CD4-positive, alpha-beta T cell (primary cell): ENCODE data around the gene FZR1. TPM values are rescaled to one million over a fixed set of nuclear protein-coding genes. Genes with fewer than 3 reads are reported as not detected.
"Not testable (repeated sequence)": the region's sequence is repeated elsewhere in the genome, so short reads cannot be mapped to it uniquely, and the experiment has no call there.

Experiments used
- ATAC-seq: fragments of 200-7000 bp; cut with Tn5 transposase; one replicate; pipeline ENCODE4 v1.10.0; 2022; ENCODE audit warnings: mild to moderate bottlenecking; ENCODE audit not compliant: poor library complexity
- CTCF ChIA-PET: fragments of 350-600 bp; sonication (Branson Sonifier 250); formaldehyde crosslinking; loops from one replicate; lab custom pipeline; 2021; ENCODE audit warnings: antibody characterized with exemption, inconsistent platforms; lab: Charles Lee
- POLR2A ChIA-PET: fragments of 350-600 bp; sonication (Branson Sonifier 250); formaldehyde crosslinking; loops from one replicate; lab custom pipeline; 2021; ENCODE audit warnings: antibody characterized with exemption, inconsistent platforms; lab: Charles Lee
- DNase-seq, 14 experiments: peaks; one replicate each; pipeline ENCODE4 v3.0.0-alpha.2; 2013 to 2020; ENCODE audit warnings: mixed read lengths in 2 of 14
- H3K27ac ChIP-seq, 2 donors: one replicate each; pipeline versions ENCODE4 v1.5.1 to v1.7.0; 2013; ENCODE audit warnings: low read length in 2 of 2, low read depth in 1 of 2, mild to moderate bottlenecking in 1 of 2
- H3K27me3 ChIP-seq, 2 experiments: 1 replicate in 1 of 2; 2 replicates in 1 of 2; pipeline versions ENCODE4 v1.6.1 to v1.7.0; 2013; ENCODE audit warnings: low read length in 2 of 2, control low read depth in 1 of 2, mild to moderate bottlenecking in 1 of 2, moderate library complexity in 1 of 2; ENCODE audit not compliant: insufficient read depth in 2 of 2, control insufficient read depth in 1 of 2
- H3K36me3 ChIP-seq: one replicate; pipeline ENCODE4 v1.6.1; 2013; ENCODE audit warnings: low read length, control low read depth; ENCODE audit not compliant: insufficient read depth
- H3K4me1 ChIP-seq: one replicate; pipeline ENCODE4 v1.6.1; 2013; ENCODE audit warnings: low read length, control low read depth; ENCODE audit not compliant: insufficient read depth
- H3K4me3 ChIP-seq: one replicate; pipeline ENCODE4 v1.5.1; 2013; ENCODE audit warnings: mild to moderate bottlenecking, low read length, moderate library complexity
- H3K9me3 ChIP-seq, 2 experiments: 1 replicate in 1 of 2; 2 replicates in 1 of 2; pipeline versions ENCODE4 v1.6.1 to v1.7.0; 2013; ENCODE audit warnings: low read length in 2 of 2, mild to moderate bottlenecking in 2 of 2, control low read depth in 1 of 2, moderate library complexity in 1 of 2; ENCODE audit not compliant: control insufficient read depth in 1 of 2, insufficient read depth in 1 of 2
- H3K27ac Mint-ChIP-seq: one replicate; pipeline ENCODE4 v1.8.0; 2020; ENCODE audit warnings: mixed read lengths
- H3K27me3 Mint-ChIP-seq: one replicate; pipeline ENCODE4 v1.8.0; 2021; ENCODE audit warnings: mixed read lengths
- H3K36me3 Mint-ChIP-seq: one replicate; pipeline ENCODE4 v1.8.0; 2021; ENCODE audit warnings: low read depth, mixed read lengths
- H3K4me1 Mint-ChIP-seq: one replicate; pipeline ENCODE4 v1.8.0; 2021; ENCODE audit warnings: low read depth, mixed read lengths
- H3K4me3 Mint-ChIP-seq: one replicate; pipeline ENCODE4 v1.8.0; 2020; ENCODE audit warnings: mild to moderate bottlenecking, mixed read lengths
- H3K9me3 Mint-ChIP-seq: one replicate; pipeline ENCODE4 v1.8.0; 2020; ENCODE audit warnings: mixed read lengths
- intact Hi-C, 2 experiments: fragments of 100-400 bp; cut with DNase I in 1 of 2; cut with micrococcal nuclease in 1 of 2; formaldehyde crosslinking; loops; one replicate each; pipeline versions ENCODE4 v1.15.1 to v1.9.0; 2023 to 2025; cut with DNase I, micrococcal nuclease
- total RNA-seq, 174 experiments: library from RNA in 2 of 174; stranded (reverse) in 2 of 174; gene quantifications; one replicate each; pipeline ENCODE4 v1.2.3 and lab custom pipeline; 2021 to 2026
- TF ChIP-seq, protein P1 (sequence below): fragments of 200-600 bp; IDR thresholded peaks from one replicate; pipeline ENCODE4 v1.8.0; 2022; ENCODE audit warnings: antibody characterized with exemption, mild to moderate bottlenecking

The FZR1 gene
- total RNA-seq, 2 experiments from 2014 or later: 109 to 116 TPM

DNA sequence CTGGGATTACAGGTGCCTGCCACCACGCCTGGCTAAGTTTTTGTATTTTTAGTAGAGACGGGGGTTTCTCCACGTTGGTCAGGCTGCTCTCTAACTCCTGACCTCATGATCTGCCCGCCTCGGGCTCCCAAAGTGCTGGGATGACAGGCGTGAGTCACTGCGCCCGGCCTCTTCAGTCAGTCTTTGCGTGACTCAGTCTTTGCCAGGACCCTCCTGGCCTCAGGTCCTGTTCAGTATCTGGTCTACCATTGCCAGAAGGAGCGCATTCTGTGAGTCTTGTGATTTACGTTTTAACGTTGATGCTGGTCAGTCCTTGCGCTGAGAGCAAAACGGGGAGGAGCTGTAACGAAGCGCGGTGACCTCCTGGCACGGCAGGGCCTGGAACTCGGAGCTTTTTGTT lies 59.0 kb downstream of the FZR1 start:
- no peak overlapping the region for H3K27ac ChIP-seq
- ATAC-seq (no peak), DNase-seq (no peak)
- no peaks in the 10 kb centered on the region for H3K27me3 Mint-ChIP-seq
- H3K9me3 ChIP-seq: no peaks in the 10 kb centered on the region
- H3K9me3 Mint-ChIP-seq: no peaks in the 10 kb centered on the region
- ChIA-PET CTCF (no interaction called here), POLR2A (no interaction called here)
- no peaks in the 10 kb centered on the region for H3K27me3 ChIP-seq
- no peaks in the 10 kb centered on the region for H3K4me1 ChIP-seq
- no peaks in the 10 kb centered on the region for H3K36me3 Mint-ChIP-seq
- H3K36me3 ChIP-seq: no peaks in the 10 kb centered on the region
- H3K4me3 ChIP-seq: no peak overlapping the region
- no peaks in the 10 kb centered on the region for H3K4me1 Mint-ChIP-seq
- intact Hi-C loops: no loop called here
- TF ChIP-seq, protein P1, sequence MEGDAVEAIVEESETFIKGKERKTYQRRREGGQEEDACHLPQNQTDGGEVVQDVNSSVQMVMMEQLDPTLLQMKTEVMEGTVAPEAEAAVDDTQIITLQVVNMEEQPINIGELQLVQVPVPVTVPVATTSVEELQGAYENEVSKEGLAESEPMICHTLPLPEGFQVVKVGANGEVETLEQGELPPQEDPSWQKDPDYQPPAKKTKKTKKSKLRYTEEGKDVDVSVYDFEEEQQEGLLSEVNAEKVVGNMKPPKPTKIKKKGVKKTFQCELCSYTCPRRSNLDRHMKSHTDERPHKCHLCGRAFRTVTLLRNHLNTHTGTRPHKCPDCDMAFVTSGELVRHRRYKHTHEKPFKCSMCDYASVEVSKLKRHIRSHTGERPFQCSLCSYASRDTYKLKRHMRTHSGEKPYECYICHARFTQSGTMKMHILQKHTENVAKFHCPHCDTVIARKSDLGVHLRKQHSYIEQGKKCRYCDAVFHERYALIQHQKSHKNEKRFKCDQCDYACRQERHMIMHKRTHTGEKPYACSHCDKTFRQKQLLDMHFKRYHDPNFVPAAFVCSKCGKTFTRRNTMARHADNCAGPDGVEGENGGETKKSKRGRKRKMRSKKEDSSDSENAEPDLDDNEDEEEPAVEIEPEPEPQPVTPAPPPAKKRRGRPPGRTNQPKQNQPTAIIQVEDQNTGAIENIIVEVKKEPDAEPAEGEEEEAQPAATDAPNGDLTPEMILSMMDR: no peak
- no peak overlapping the region for H3K4me3 Mint-ChIP-seq
- no peak overlapping the region for H3K27ac Mint-ChIP-seq

DNA sequence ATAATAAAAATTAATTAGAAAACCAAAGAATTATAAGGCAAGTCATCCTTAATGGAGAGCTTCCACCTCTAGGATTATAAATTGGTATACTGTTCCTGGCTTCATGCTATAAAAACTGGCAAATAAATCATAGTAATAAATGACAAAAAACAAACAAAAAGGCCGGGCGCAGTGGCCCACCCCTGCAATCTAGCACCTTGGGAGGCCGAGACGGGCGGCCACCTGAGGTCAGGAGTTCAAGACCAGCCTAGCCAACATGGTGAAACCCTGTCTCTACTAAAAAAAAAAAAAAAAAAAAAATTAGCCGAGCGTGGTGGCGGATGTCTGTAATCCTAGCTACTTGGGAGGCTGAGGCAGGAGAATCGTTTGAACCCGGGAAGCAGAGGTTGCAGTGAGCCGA lies 63.9 kb downstream of the FZR1 start:
- H3K9me3 ChIP-seq, H3K4me3 ChIP-seq, H3K27me3 ChIP-seq, DNase-seq, H3K27ac ChIP-seq, ATAC-seq, H3K36me3 ChIP-seq, H3K36me3 Mint-ChIP-seq, H3K9me3 Mint-ChIP-seq, H3K27me3 Mint-ChIP-seq, H3K4me3 Mint-ChIP-seq, POLR2A ChIA-PET, H3K27ac Mint-ChIP-seq: not testable (repeated sequence)
- CTCF ChIA-PET: interaction anchor here (0.7 kb wide), 1 partner anchor 12 kb away, joined by 4 read pairs; no protein-coding TSS in a partner anchor
- peaks cover 16% of the 10 kb centered on the region for H3K4me1 Mint-ChIP-seq
- intact Hi-C loops: loop anchor here in 1 of 2 experiments (5.0 kb wide), 2 partner anchors 63 to 133 kb away; partner anchors contain the start of gene FZR1
- H3K4me1 ChIP-seq: peaks cover 18% of the 10 kb centered on the region

DNA sequence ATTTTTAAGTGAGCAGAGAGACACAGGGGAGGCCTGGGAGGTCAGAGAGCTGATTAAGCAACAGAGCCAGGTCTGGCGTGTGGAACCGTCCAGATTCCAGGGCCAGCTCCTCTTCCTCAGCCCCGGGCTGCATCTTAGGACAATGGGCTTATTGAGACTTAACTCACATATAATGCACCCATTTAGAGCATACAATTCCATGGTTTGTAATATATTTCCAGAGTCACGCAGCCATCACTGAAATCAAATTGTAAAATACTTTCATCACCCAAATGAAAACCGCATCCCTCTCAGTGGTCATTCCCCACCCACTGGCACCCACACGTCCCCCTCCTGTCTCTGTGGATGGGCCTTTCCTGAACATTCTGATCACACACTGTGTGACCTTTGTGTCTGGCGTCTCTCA lies 64.5 kb downstream of the FZR1 start:
- ATAC-seq (no peak), DNase-seq (no peak)
- no peaks in the 10 kb centered on the region for H3K27me3 ChIP-seq
- H3K4me1 ChIP-seq: peaks cover 18% of the 10 kb centered on the region
- H3K9me3 ChIP-seq: peaks cover 0 to 7% of the 10 kb centered on the region in 2 experiments
- Mint-ChIP-seq H3K27me3 (no peaks in the 10 kb centered on the region), H3K36me3 (peaks cover 12% of the 10 kb centered on the region), H3K4me1 (peaks cover 16% of the 10 kb centered on the region), H3K4me3 (no peak overlapping the region), H3K9me3 (no peaks in the 10 kb centered on the region), H3K27ac (no peak overlapping the region)
- intact Hi-C loops: loop anchor here in 1 of 2 experiments (5.0 kb wide), 2 partner anchors 63 to 133 kb away; partner anchors contain the start of gene FZR1
- TF ChIP-seq, protein P1: no peak
- POLR2A ChIA-PET: no interaction called here
- H3K27ac ChIP-seq: no peak overlapping the region
- H3K4me3 ChIP-seq: no peak overlapping the region
- H3K36me3 ChIP-seq: no peaks in the 10 kb centered on the region
- CTCF ChIA-PET: no interaction called here
